Natural killer cell (primary cell): ENCODE measurements around the gene DOP1B. TPM values are rescaled to one million over a fixed set of nuclear protein-coding genes. Genes with fewer than 3 reads are reported as not detected.

Experiments
- ATAC-seq, 3 donors: fragments of 150-1000 bp in 2 of 3; fragments of 200-7000 bp in 1 of 3; cut with Tn5 transposase; 1 replicate in 1 of 3; 2 replicates in 2 of 3; pipeline ENCODE4 v1.10.0; 2021; ENCODE audit warnings: mild to moderate bottlenecking in 2 of 3, moderate library complexity in 2 of 3
- DNase-seq, 2 donors: peaks; one replicate each; pipeline versions ENCODE4 v3.0.0 to v3.0.0-alpha.2; 2013 to 2021; ENCODE audit warnings: mixed read lengths in 1 of 2
- H3K27ac ChIP-seq: one replicate; pipeline ENCODE4 v1.5.1; 2013; ENCODE audit warnings: mild to moderate bottlenecking, low read length
- H3K27me3 ChIP-seq: one replicate; pipeline ENCODE4 v1.6.1; 2013; ENCODE audit warnings: low read length; ENCODE audit not compliant: control insufficient read depth, insufficient read depth
- H3K36me3 ChIP-seq: one replicate; pipeline ENCODE4 v1.6.1; 2013; ENCODE audit warnings: low read length; ENCODE audit not compliant: control insufficient read depth, insufficient read depth
- H3K4me1 ChIP-seq: one replicate; pipeline ENCODE4 v1.6.1; 2013; ENCODE audit warnings: low read length; ENCODE audit not compliant: control insufficient read depth, insufficient read depth
- H3K4me3 ChIP-seq: one replicate; pipeline ENCODE4 v1.5.1; 2013; ENCODE audit warnings: low read length
- H3K9me3 ChIP-seq: one replicate; pipeline ENCODE4 v1.6.1; 2013; ENCODE audit warnings: low read length; ENCODE audit not compliant: control insufficient read depth, insufficient read depth
- H3K27ac Mint-ChIP-seq, 2 donors: one replicate each; pipeline ENCODE4 v1.8.0; 2022; ENCODE audit warnings: mild to moderate bottlenecking in 2 of 2, mixed read lengths in 2 of 2, moderate library complexity in 1 of 2
- H3K27me3 Mint-ChIP-seq, 2 donors: one replicate each; pipeline ENCODE4 v1.8.0; 2022; ENCODE audit warnings: low read depth in 2 of 2, mixed read lengths in 2 of 2
- H3K36me3 Mint-ChIP-seq: one replicate; pipeline ENCODE4 v1.8.0; 2022; ENCODE audit warnings: mixed read lengths
- H3K4me1 Mint-ChIP-seq, 2 donors: one replicate each; pipeline ENCODE4 v1.8.0; 2022; ENCODE audit warnings: mixed read lengths in 2 of 2
- H3K4me3 Mint-ChIP-seq: one replicate; pipeline ENCODE4 v1.8.0; 2022; ENCODE audit warnings: mild to moderate bottlenecking, moderate library complexity, mixed read lengths
- H3K9me3 Mint-ChIP-seq, 2 donors: one replicate each; pipeline ENCODE4 v1.8.0; 2022; ENCODE audit warnings: mixed read lengths in 2 of 2
- WGBS: methylation state at CpG from one replicate; pipeline ENCODE4 v1.1.7; 2013; ENCODE audit warnings: missing lambda C conversion rate; ENCODE audit not compliant: insufficient coverage; 5-methylcytosine and 5-hydroxymethylcytosine counted together
- intact Hi-C: fragments of 100-400 bp; cut with micrococcal nuclease; formaldehyde crosslinking; loops from one replicate; pipeline ENCODE4 v1.14.2; 2022
- total RNA-seq, 4 donors: library from RNA; stranded (reverse); fragments of 120-200 nt in 1 of 4; gene quantifications; one replicate each; pipeline versions ENCODE4 v1.2.3 to v1.2.4, GENCODE V29; 2013 to 2022
- TF ChIP-seq, protein P1 (sequence below): fragments of 200-600 bp; IDR thresholded peaks from one replicate; pipeline ENCODE4 v1.8.0; 2022; ENCODE audit warnings: antibody characterized with exemption

The DOP1B gene
- total RNA-seq, 3 donors from 2014 or later (not counting 1 experiment from before 2014, with no cell fraction given) = 29.5 to 32.1 (median 31.9) TPM

DNA sequence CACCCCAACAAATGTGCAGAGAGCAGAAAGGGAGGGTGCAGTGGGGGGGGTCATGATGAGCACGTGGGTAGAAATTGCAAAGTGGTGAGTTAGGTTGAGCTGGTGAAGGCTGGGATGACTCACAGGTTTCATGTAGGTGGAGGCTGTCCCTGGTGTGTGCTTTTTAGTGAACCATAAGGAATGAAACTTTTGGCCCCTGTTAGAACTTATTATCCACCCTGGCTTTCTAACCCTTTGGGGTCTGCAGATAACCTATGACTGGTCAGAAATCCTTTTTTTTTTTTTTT is 46.9 kb downstream of the DOP1B start:
- H3K4me1 Mint-ChIP-seq = peaks cover 9 to 10% of the 10 kb centered on the region in 2 donors
- ATAC-seq (peak in 1 of 3 donors; percentile 40), DNase-seq (no peak)
- Histone ChIP-seq H3K9me3 (no peaks in the 10 kb centered on the region), H3K4me1 (no peaks in the 10 kb centered on the region), H3K4me3 (no peak overlapping the region), H3K27me3 (no peaks in the 10 kb centered on the region), H3K36me3 (peaks cover 16% of the 10 kb centered on the region), H3K27ac (no peak overlapping the region)
- 26% methylated on average over 1 of the region's 1 CpG for WGBS
- intact Hi-C loops = no loop called here
- H3K9me3 Mint-ChIP-seq = no peaks in the 10 kb centered on the region
- H3K27me3 Mint-ChIP-seq = no peaks in the 10 kb centered on the region
- H3K27ac Mint-ChIP-seq = no peak overlapping the region
- TF ChIP-seq, protein P1, sequence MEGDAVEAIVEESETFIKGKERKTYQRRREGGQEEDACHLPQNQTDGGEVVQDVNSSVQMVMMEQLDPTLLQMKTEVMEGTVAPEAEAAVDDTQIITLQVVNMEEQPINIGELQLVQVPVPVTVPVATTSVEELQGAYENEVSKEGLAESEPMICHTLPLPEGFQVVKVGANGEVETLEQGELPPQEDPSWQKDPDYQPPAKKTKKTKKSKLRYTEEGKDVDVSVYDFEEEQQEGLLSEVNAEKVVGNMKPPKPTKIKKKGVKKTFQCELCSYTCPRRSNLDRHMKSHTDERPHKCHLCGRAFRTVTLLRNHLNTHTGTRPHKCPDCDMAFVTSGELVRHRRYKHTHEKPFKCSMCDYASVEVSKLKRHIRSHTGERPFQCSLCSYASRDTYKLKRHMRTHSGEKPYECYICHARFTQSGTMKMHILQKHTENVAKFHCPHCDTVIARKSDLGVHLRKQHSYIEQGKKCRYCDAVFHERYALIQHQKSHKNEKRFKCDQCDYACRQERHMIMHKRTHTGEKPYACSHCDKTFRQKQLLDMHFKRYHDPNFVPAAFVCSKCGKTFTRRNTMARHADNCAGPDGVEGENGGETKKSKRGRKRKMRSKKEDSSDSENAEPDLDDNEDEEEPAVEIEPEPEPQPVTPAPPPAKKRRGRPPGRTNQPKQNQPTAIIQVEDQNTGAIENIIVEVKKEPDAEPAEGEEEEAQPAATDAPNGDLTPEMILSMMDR = no peak
- H3K4me3 Mint-ChIP-seq = no peak overlapping the region
- H3K36me3 Mint-ChIP-seq = no peaks in the 10 kb centered on the region

DNA sequence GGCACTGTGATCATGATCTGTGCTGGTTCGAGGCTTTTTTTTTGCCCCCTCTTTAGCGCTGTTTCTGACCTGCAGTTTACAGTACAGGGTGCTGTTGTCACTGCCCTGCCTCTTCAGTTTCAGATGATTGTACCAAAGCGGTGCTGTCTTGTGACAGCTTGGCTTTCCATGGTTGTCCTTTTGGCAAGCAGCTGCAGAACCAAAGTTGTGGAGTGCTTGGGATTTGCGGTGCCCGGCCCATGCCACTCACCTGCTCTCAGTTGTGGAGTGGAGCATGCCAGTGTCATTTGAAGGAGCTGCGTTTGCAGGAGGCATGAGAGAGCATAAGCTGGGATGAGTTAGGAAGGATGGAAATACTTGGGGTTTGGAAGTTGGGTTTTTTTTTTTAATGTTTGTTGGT is 48.4 kb downstream of the DOP1B start:
- no peaks in the 10 kb centered on the region for H3K36me3 Mint-ChIP-seq
- peaks cover 9 to 18% of the 10 kb centered on the region in 2 donors for H3K4me1 Mint-ChIP-seq
- Histone ChIP-seq H3K36me3 (peaks cover 23% of the 10 kb centered on the region), H3K27ac (no peak overlapping the region), H3K4me3 (no peak overlapping the region), H3K9me3 (no peaks in the 10 kb centered on the region), H3K27me3 (no peaks in the 10 kb centered on the region), H3K4me1 (no peaks in the 10 kb centered on the region)
- no peak overlapping the region for H3K27ac Mint-ChIP-seq
- 96% methylated on average over 6 of the region's 6 CpGs for WGBS
- TF ChIP-seq, protein P1 = no peak
- H3K9me3 Mint-ChIP-seq = no peaks in the 10 kb centered on the region
- no peak overlapping the region for H3K4me3 Mint-ChIP-seq
- no peak for DNase-seq
- no peaks in the 10 kb centered on the region for H3K27me3 Mint-ChIP-seq
- no peak for ATAC-seq
- intact Hi-C loops = no loop called here

DNA sequence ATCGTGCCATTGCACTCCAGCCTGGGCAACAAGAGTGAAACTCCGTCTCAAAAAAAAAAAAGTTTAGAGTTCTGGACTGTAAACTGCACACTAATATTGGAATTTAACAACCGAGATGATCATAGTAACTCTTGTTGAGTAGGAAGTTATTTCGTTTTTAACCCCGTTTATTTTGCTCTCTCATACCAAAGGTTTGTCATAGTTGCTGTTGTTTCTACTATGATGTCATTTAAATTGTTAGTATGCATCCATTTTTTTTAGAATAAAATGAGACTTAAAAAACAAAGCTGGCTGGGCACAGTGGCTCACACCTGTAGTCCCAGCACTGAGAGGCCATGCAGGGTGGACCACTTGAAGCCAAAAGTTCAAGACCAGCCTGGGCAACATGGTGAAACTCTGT is 49.3 kb downstream of the DOP1B start:
- no peaks in the 10 kb centered on the region for H3K9me3 Mint-ChIP-seq
- H3K4me3 ChIP-seq = no peak overlapping the region
- no peak for DNase-seq
- H3K27ac Mint-ChIP-seq = no peak overlapping the region
- H3K27me3 ChIP-seq = no peaks in the 10 kb centered on the region
- peaks cover 9 to 20% of the 10 kb centered on the region in 2 donors for H3K4me1 Mint-ChIP-seq
- H3K27me3 Mint-ChIP-seq = no peaks in the 10 kb centered on the region
- H3K4me3 Mint-ChIP-seq = no peak overlapping the region
- H3K27ac ChIP-seq = no peak overlapping the region
- ATAC-seq = no peak
- peaks cover 16% of the 10 kb centered on the region for H3K36me3 ChIP-seq
- H3K9me3 ChIP-seq = no peaks in the 10 kb centered on the region
- TF ChIP-seq, protein P1 = no peak
- H3K36me3 Mint-ChIP-seq = peaks cover 1% of the 10 kb centered on the region
- no peaks in the 10 kb centered on the region for H3K4me1 ChIP-seq
- intact Hi-C loops = no loop called here
- 91% methylated on average over 3 of the region's 5 CpGs for WGBS

Other genes with a start within 250 kb of the DOP1B start
- gene SETD4, start 96.3 kb upstream of the DOP1B start, total RNA-seq = 10 to 100 TPM; 19.1 to 29.3 (median 22.5) TPM
- gene CBR1, start 86.8 kb upstream of the DOP1B start, total RNA-seq = 10 to 100 TPM in 2 of 3 donors, 1 to 10 TPM in 1; 5.0 to 14.1 (median 12.4) TPM
- gene CBR3, start 21.7 kb upstream of the DOP1B start, total RNA-seq = 1 to 10 TPM in 2 of 3 donors, under 1 TPM in 1; 0.95 to 1.5 (median 1.2) TPM
- gene MORC3, start 163.4 kb downstream of the DOP1B start, total RNA-seq = 10 to 100 TPM; 59.7 to 74.1 (median 64.8) TPM
- 1 to 10 TPM; 7.6 to 7.9 (median 7.7) TPM for gene CHAF1B, start 228.6 kb downstream of the DOP1B start, total RNA-seq